BLaER1 (cell line): ENCODE data around the gene PARP3.
A peak's percentile ranks its signal among the peaks of the same experiment; 100 is the strongest.

Experiments
- H3K27ac ChIP-seq: shearing (Covaris generic); formaldehyde crosslinking; 2 replicates; pipeline ENCODE4 v1.8.1; 2022
- H3K27me3 ChIP-seq: shearing (Covaris generic); formaldehyde crosslinking; 2 replicates; pipeline ENCODE4 v1.8.1; 2022
- H3K36me3 ChIP-seq: shearing (Covaris generic); formaldehyde crosslinking; 2 replicates; pipeline ENCODE4 v1.8.1; 2022
- H3K4me1 ChIP-seq: shearing (Covaris generic); formaldehyde crosslinking; 2 replicates; pipeline ENCODE4 v1.8.1; 2022
- H3K4me2 ChIP-seq: shearing (Covaris generic); formaldehyde crosslinking; 2 replicates; pipeline ENCODE4 v1.8.1; 2022
- H3K4me3 ChIP-seq: shearing (Covaris generic); formaldehyde crosslinking; 2 replicates; pipeline ENCODE4 v1.8.1; 2022
- H3K9ac ChIP-seq: shearing (Covaris generic); formaldehyde crosslinking; 2 replicates; pipeline ENCODE4 v1.8.1; 2022
- H3K9me3 ChIP-seq: shearing (Covaris generic); formaldehyde crosslinking; 2 replicates; pipeline ENCODE4 v1.8.1; 2022
- H4K20me1 ChIP-seq: shearing (Covaris generic); formaldehyde crosslinking; 2 replicates; pipeline ENCODE4 v1.8.1; 2022
- Cebpa-rat ChIP-seq: shearing (Covaris generic); IDR thresholded peaks from 2 replicates; pipeline ENCODE4 v1.8.1; 2022

PARP3 gene

DNA sequence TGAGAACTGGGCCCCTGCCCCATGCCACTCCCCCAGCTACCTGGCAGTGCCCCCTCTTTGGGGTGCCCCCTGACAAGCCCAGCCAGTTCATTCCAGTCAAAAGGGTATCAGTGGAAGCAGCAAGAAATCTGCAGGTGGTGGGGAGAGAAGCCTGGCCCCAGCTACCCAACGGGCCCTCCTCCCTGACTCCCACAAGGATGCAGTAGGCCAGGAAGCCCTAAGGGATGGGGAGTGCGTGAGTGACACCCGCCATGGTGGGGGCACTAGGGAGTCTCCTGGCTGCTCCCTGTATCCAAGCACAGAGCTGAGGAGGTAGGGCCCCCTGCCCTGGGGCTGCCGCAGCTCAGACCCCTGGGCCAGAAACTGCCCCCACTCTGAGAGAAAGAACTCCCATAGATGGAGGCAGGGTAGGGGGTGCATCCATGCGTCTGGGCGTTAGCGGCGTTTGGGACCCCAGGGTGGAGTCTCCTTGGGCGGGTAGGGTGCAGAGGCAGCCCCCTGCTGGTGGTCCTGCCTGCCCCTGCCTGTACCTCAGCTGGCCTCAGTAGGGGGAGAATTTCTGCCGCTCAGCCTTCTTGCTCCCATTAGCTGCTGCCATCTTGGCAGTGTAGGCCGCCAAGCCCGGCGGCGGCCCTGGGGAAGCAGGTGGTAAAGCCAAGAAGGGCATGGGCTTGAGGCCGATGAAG lies 15.5 kb downstream of the PARP3 start:
- Histone ChIP-seq H3K9ac (no peak overlapping the region), H3K4me3 (no peak overlapping the region), H3K9me3 (no peaks in the 10 kb centered on the region), H3K27me3 (peaks cover 50% of the 10 kb centered on the region), H3K27ac (no peak overlapping the region), H3K4me2 (no peak overlapping the region), H4K20me1 (peaks cover 56% of the 10 kb centered on the region), H3K36me3 (peaks cover 54% of the 10 kb centered on the region), H3K4me1 (peaks cover 35% of the 10 kb centered on the region)
- no peak for TF ChIP-seq Cebpa-rat

DNA sequence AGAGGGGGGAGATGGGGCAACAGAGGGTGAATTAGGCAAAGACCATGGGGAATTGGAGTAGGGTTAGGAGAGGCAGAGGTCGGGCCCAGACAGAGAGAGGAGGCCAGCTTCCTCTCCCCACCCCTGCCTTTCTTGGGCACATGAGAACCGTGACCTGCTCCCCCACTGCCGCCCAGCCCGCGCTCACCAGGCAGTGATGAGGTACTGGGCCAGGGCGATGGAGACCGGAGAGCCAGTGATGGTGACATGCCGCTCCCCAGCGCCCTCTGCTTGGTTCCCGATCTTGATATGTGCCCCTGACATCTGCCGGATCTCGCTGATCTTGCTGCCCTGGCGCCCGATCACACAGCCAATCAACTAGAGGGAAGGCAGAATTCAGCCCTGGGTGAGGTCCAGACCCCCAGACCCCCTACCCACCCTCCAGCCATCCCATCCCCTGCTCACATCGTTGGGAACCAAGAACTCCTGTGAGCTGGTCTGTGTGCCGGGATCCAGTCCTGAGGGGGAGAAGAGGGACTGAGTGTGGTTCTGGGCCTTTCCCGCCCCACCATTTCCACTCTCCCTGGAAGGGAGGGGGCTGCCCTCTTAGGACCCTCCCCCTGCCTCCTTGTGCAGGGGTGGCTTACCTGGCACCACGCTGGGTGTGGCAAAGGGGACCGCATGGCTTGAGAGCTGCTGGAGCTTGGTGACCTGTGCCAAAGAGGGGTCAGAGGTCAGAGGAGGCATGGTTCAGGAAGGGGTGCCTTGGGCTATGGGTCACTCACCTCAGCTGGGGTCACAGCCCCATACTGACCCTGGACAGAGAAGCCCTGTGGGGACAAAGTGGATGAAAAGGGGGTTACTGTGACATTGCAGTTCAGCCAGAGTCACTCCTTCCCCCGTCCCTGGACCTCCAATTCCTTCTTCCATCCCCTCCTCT lies 16.7 kb downstream of the PARP3 start:
- no peak for TF ChIP-seq Cebpa-rat
- H3K27ac ChIP-seq, result no peak overlapping the region
- H3K36me3 ChIP-seq, result peaks cover 58% of the 10 kb centered on the region

DNA sequence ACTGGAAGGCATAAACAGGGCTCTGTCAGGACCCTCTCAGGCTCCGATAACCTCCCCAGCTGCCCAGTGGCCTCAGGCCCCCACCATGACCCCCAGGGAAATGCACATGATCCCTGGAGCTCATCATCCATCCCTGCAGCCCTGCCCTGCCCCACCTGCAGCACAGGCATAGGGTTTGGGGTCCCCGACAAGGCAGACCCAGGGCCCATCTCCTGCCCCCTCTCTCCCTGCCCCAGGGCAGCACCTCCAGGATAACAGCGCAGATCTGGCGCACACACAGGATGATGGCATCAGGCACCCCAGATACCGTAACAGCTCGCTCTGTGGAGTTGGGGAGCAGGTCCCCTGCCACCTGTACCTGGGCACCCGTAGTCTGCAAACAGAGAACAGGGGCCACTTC lies 17.5 kb downstream of the PARP3 start:
- H3K4me3 ChIP-seq, result no peak overlapping the region
- no peak overlapping the region for H3K4me2 ChIP-seq
- peaks cover 58% of the 10 kb centered on the region for H3K36me3 ChIP-seq
- TF ChIP-seq Cebpa-rat, result no peak
- H3K27me3 ChIP-seq, result peaks cover 32% of the 10 kb centered on the region
- no peak overlapping the region for H3K27ac ChIP-seq
- peaks cover 49% of the 10 kb centered on the region for H3K4me1 ChIP-seq
- no peaks in the 10 kb centered on the region for H3K9me3 ChIP-seq
- H4K20me1 ChIP-seq, result peaks cover 76% of the 10 kb centered on the region
- H3K9ac ChIP-seq, result no peak overlapping the region

More for the DNA sequence above, 16.7 kb downstream of the PARP3 start:
- Histone ChIP-seq H3K27me3 (peaks cover 40% of the 10 kb centered on the region), H3K9me3 (no peaks in the 10 kb centered on the region), H3K9ac (no peak overlapping the region), H4K20me1 (peaks cover 68% of the 10 kb centered on the region), H3K4me1 (peaks cover 46% of the 10 kb centered on the region), H3K4me2 (no peak overlapping the region), H3K4me3 (no peak overlapping the region)

DNA sequence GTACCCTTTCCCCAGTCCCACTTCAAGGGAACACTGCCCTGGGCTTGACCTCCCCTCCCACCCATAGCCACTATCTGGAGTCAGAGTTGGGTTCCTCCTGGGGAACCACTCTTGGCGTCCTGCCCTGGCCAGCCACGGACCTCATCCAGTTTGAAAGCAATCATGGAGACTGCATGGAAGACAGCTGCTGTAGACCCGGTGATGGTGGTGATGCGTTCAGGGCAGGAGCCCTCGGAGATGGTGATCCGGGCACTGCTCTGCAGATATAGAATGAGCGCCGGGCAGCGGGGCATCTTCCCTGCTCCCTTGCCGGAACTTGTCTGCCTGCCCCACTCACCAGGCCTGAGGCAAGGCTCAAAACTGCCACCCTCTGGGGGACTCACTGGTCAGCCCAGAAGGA lies 18.2 kb downstream of the PARP3 start:
- no peak overlapping the region for H3K4me3 ChIP-seq
- H3K27ac ChIP-seq, result no peak overlapping the region
- TF ChIP-seq Cebpa-rat, result no peak
- H3K4me1 ChIP-seq, result peaks cover 49% of the 10 kb centered on the region
- H3K9ac ChIP-seq, result no peak overlapping the region
- no peak overlapping the region for H3K4me2 ChIP-seq
- no peaks in the 10 kb centered on the region for H3K9me3 ChIP-seq
- H3K36me3 ChIP-seq, result peaks cover 58% of the 10 kb centered on the region
- H3K27me3 ChIP-seq, result peaks cover 25% of the 10 kb centered on the region
- peaks cover 74% of the 10 kb centered on the region for H4K20me1 ChIP-seq

DNA sequence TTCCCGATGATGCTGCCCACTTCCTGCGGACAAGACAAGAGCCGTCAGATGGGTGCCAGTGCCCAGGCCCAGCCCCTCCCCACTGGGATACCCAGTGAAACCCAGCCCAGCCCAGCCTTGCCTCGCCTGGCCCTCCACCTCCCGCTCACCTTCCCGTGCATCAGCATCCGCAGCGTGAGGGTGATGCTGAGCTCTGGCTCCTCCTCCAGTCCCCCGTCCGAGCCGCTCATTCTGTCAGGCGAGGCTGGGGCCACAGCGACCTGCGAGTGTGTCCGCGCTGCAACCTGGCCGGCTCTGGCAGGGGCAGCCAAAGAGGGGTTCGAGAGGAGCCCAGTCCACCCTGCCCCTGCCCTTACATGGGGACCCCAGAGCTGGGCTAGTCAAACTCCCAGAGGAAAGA lies 18.8 kb downstream of the PARP3 start:
- TF ChIP-seq Cebpa-rat, result no peak
- Histone ChIP-seq H3K36me3 (peaks cover 58% of the 10 kb centered on the region), H3K9me3 (no peaks in the 10 kb centered on the region), H4K20me1 (peaks cover 68% of the 10 kb centered on the region), H3K9ac (no peak overlapping the region), H3K27me3 (peaks cover 18% of the 10 kb centered on the region), H3K4me3 (no peak overlapping the region), H3K4me1 (peaks cover 49% of the 10 kb centered on the region), H3K27ac (no peak overlapping the region), H3K4me2 (no peak overlapping the region)

DNA sequence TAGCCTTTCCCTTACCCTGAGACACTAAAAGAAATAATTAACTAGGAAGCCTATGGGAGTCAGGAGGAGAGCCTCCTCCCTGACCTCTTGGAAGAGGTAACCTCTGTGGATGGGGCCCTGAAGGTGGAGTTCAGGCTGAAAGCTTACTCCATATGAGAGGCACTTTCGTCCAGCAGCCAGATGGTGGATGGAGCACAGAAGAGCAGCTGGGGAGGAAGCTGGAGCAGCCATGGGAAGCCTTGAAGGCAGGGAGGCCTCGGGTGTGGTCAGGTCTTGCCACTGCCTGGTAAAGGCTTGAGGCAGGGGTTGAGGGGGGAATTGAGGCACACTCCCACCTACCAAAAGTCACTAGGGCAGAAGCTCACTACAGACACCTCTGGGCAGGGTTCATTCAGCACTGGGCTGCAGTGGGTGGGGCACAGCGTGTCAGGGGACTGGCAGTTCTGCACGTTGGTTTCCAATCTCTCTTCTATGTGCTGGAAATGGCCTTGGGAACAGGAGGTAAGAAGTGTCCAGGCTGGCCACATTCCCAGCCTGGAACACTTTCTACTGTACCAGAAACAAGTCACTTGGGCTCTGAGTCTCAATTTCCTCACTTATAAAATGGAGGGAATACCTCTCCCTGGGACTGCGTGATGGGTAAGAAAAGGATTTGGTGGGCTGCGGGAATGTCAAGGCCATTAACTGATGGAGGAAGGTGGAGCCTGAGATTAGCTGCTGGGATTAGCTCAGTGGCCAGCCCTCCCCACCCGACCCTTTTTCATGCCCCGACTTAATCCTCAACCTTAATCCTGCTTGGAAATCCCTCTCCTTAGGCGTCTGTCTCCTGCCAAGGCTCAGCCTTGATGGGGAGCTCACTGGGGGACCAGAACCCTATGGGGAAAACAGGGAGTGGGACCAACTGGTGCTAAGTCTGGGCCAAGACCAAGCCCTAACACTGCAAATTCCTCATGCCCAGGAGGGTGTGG lies 19.7 kb downstream of the PARP3 start:
- Histone ChIP-seq H3K36me3 (peaks cover 54% of the 10 kb centered on the region), H3K27me3 (peaks cover 10% of the 10 kb centered on the region), H3K9ac (no peak overlapping the region), H3K4me1 (peaks cover 49% of the 10 kb centered on the region), H3K9me3 (no peaks in the 10 kb centered on the region), H4K20me1 (peaks cover 59% of the 10 kb centered on the region), H3K4me2 (no peak overlapping the region), H3K4me3 (no peak overlapping the region), H3K27ac (no peak overlapping the region)
- no peak for TF ChIP-seq Cebpa-rat

DNA sequence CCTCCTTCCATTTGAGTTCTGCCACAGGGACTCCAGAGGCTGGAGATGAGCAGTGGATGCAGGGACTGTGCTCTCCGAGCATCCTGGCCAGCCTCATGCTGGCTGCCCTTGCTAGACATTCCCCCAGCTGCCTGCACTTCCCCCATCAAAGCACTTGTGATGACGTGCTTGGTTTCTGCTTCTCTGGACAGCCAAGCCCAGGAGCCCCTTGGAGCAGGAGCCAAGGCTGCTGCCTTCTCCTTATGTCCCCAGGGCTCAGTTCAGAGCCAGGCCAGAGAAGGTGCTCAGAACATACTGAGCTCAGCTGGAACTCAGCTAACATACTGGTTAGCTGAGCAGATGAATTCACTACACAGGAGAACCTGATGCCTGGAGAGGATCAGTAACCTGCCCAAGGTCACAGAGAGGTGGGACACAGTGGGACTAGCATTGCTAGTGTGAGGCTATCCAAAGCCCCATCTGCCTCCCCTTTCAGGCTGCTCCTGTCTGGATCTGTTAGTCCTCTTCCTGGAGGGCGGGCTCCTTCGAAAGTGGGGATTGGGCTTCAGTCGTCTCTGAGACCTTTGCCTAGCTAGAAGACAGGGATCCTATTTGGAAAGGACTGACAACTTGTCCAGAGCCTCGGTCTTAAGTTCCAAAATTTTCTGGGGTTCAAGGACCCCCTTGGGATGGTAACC lies 20.8 kb downstream of the PARP3 start:
- peaks cover 50% of the 10 kb centered on the region for H3K4me1 ChIP-seq
- H3K9me3 ChIP-seq, result no peaks in the 10 kb centered on the region
- peaks cover 43% of the 10 kb centered on the region for H3K36me3 ChIP-seq
- H3K4me3 ChIP-seq, result no peak overlapping the region
- no peak overlapping the region for H3K4me2 ChIP-seq
- no peak overlapping the region for H3K27ac ChIP-seq
- H3K9ac ChIP-seq, result no peak overlapping the region
- TF ChIP-seq Cebpa-rat, result no peak
- no peaks in the 10 kb centered on the region for H3K27me3 ChIP-seq
- H4K20me1 ChIP-seq, result peaks cover 48% of the 10 kb centered on the region

DNA sequence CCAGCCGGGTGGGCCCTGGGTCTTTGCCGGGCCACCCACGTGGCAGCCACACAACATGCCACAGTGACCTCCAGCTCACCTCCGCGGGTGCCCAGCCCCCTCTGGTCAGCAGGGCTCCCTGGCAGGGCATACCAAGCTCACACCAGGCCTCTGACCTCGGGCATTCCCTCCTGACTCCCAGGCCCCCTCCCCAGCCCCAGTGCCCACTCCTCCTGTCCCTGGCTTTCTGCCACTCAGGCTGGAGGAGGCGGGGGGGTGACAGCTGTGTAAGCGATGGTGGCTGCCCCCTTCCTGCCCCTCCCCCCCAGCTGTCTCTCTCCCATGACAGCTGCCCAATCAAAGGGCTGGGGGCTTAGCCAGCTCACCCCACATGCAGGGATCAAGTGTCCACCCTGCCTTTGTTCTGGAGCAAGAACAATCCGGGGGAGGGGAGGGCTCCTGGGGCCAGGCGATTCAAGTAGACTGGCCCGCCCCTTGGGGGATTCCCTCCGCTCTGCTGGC lies 21.8 kb downstream of the PARP3 start:
- Histone ChIP-seq H3K27me3 (no peaks in the 10 kb centered on the region), H3K27ac (no peak overlapping the region), H3K4me1 (peaks cover 59% of the 10 kb centered on the region), H4K20me1 (peaks cover 51% of the 10 kb centered on the region), H3K9ac (no peak overlapping the region), H3K9me3 (no peaks in the 10 kb centered on the region), H3K4me3 (no peak overlapping the region), H3K36me3 (peaks cover 33% of the 10 kb centered on the region), H3K4me2 (peak overlapping the region; percentile 17; the same call in 1 of the 2 replicates)
- no peak for TF ChIP-seq Cebpa-rat

DNA sequence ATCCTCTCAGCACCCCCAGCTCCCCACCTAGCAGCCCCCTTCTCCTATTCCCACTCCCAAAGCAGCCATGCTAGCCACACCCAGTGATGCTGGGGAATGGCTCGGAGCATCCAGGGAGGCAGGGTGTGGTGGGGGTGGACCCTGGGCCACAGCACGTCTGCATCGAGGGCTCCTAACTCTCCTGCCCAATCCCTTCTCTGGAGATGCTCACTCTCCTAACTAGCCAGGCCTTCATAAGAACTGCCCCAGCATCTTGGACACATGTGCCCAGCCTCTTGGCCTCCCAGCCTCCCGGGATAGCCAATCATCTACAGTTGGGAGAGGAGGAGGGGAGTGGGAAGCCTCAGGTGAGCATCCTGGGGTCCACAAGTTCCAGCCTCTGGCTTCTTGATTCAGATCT lies 22.4 kb downstream of the PARP3 start:
- no peak for TF ChIP-seq Cebpa-rat
- Histone ChIP-seq H3K9me3 (no peaks in the 10 kb centered on the region), H3K27me3 (no peaks in the 10 kb centered on the region), H3K4me2 (0 out of 2 replicates have a peak overlapping the region, but pooled peaks have one; percentile 97), H4K20me1 (peaks cover 56% of the 10 kb centered on the region), H3K4me1 (peaks cover 64% of the 10 kb centered on the region), H3K9ac (no peak overlapping the region; the same call in 1 of the 2 replicates), H3K27ac (no peak overlapping the region), H3K36me3 (peaks cover 32% of the 10 kb centered on the region), H3K4me3 (no peak overlapping the region)
